Esophagus squamous epithelium (tissue), 5 donors: Measurements from ENCODE around the gene TFCP2. TPM values are rescaled to one million over a fixed set of nuclear protein-coding genes. Genes with fewer than 3 reads are reported as not detected.

Experiments used
- DNase-seq: peaks from one replicate; lab custom pipeline; 2025; lab: John Stamatoyannopoulos, UW
- H3K27ac ChIP-seq, 4 donors: fragments of 200-600 bp; sonication (generic); one replicate each; pipeline ENCODE4 v1.5.1; 2016 to 2019; ENCODE audit warnings: mild to moderate bottlenecking in 1 of 4
- H3K27me3 ChIP-seq, 4 donors: fragments of 200-600 bp; sonication (generic); 1 replicate in 3 of 4; 2 replicates in 1 of 4; pipeline versions ENCODE4 v1.5.1 to v1.6.0; 2017 to 2021; ENCODE audit warnings: antibody characterized with exemption in 1 of 4
- H3K36me3 ChIP-seq, 3 donors: fragments of 200-600 bp; sonication (generic); one replicate each; pipeline ENCODE4 v1.5.1; 2016 to 2019
- H3K4me1 ChIP-seq, 3 donors: fragments of 200-600 bp; sonication (generic); one replicate each; pipeline ENCODE4 v1.5.1; 2017 to 2019
- H3K4me3 ChIP-seq, 4 donors: fragments of 200-600 bp; sonication (generic); 1 replicate in 3 of 4; 2 replicates in 1 of 4; pipeline ENCODE4 v1.5.1; 2016 to 2019; ENCODE audit warnings: mild to moderate bottlenecking in 2 of 4, moderate library complexity in 1 of 4
- H3K9me3 ChIP-seq, 3 donors: fragments of 200-600 bp; sonication (generic); one replicate each; pipeline ENCODE4 v1.5.1; 2016 to 2019
- CTCF ChIP-seq, 6 experiments: fragments of 450-650 bp in 4 of 6; fragments of 200-600 bp in 2 of 6; sonication (generic) in 2 of 6; IDR thresholded peaks; one replicate each; pipeline ENCODE4 v1.5.1; 2016 to 2019; ENCODE audit warnings: antibody characterized with exemption in 6 of 6, mild to moderate bottlenecking in 4 of 6, moderate library complexity in 4 of 6
- POLR2A ChIP-seq, 4 donors: fragments of 450-650 bp; IDR thresholded peaks; one replicate each; pipeline ENCODE4 v1.6.1; 2017; ENCODE audit warnings: antibody characterized with exemption in 4 of 4, mild to moderate bottlenecking in 4 of 4, moderate library complexity in 3 of 4
- WGBS, 2 donors: methylation state at CpG; one replicate each; pipeline ENCODE4 v1.1.5; 2018; 5-methylcytosine and 5-hydroxymethylcytosine counted together
- intact Hi-C: fragments of 100-400 bp; cut with DNase I; formaldehyde crosslinking; loops from one replicate; pipeline ENCODE4 v1.15.0; 2022
- total RNA-seq, 4 donors: library from RNA; depleted of rRNA; stranded (reverse); fragments of >200 nt; gene quantifications; one replicate each; pipeline ENCODE4 v1.1.0, GENCODE V29; 2016
- donor health status: DM: yes; HTN: yes; CAD: no.

TFCP2 gene
- total RNA-seq, 4 donors from 2014 or later = 10.8 to 12.0 (median 11.7) TPM

- 93 to 95% methylated on average over 10 of the region's 10 CpGs for WGBS, 2 donors
- no peak for DNase-seq
- Histone ChIP-seq H3K9me3 (no peaks in the 10 kb centered on the region), H3K27me3 (no peaks in the 10 kb centered on the region), H3K4me3 (no peak overlapping the region), H3K27ac (no peak overlapping the region), H3K36me3 (peaks cover 0 to 56% (median 13%) of the 10 kb centered on the region in 3 donors), H3K4me1 (no peaks in the 10 kb centered on the region)
- TF ChIP-seq POLR2A (IDR thresholded peaks at IDR 0.05) (no peak), CTCF (IDR thresholded peaks at IDR 0.05) (no peak)
- intact Hi-C loops = no loop called here
Measured at GRCh38 chr12:51090705-51091229, 82.2 kb downstream of the TFCP2 start.

GRCh38 chr12:51087818-51088217 is 85.1 kb downstream of the TFCP2 start:
- no peak overlapping the region for H3K4me3 ChIP-seq
- no peak overlapping the region for H3K27ac ChIP-seq
- no peak for DNase-seq
- no peak for TF ChIP-seq CTCF (IDR thresholded peaks at IDR 0.05)
- TF ChIP-seq POLR2A (IDR thresholded peaks at IDR 0.05) = no peak
- H3K4me1 ChIP-seq = peaks cover 0 to 10% (median 0%) of the 10 kb centered on the region in 3 donors
- intact Hi-C loops = no loop called here
- WGBS, 2 donors = 71 to 96% methylated on average over 3 of the region's 3 CpGs
- no peaks in the 10 kb centered on the region for H3K27me3 ChIP-seq
- no peaks in the 10 kb centered on the region for H3K9me3 ChIP-seq
- H3K36me3 ChIP-seq = peaks cover 0 to 26% (median 0%) of the 10 kb centered on the region in 3 donors

DNA sequence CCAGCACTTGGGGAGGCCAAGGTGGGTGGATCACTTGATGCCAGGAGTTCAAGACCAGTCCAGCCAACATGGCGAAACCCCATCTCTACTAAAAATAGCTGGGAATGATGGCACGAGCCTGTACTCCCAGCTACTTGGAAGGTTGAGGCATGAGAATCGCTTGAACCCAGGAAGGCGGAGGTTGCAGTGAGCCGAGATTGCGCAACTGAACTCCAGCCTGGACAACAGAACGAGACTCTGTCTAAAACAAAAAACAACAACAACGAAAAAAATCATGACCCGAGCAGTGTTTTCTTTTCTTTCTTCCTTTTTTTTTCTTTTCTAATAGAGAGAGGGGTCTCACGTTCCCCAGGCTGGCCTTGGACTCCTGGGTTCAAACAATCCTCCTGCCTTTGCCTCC is 86.0 kb downstream of the TFCP2 start:
- 83 to 90% methylated on average over 9 to 10 of the region's 10 CpGs for WGBS, 2 donors
- H3K27ac ChIP-seq = no peak overlapping the region
- no peak for TF ChIP-seq POLR2A (IDR thresholded peaks at IDR 0.05)
- TF ChIP-seq CTCF (IDR thresholded peaks at IDR 0.05) = no peak
- no peak for DNase-seq
- no peaks in the 10 kb centered on the region for H3K27me3 ChIP-seq
- peaks cover 0 to 19% (median 5%) of the 10 kb centered on the region in 3 donors for H3K4me1 ChIP-seq
- H3K9me3 ChIP-seq = no peaks in the 10 kb centered on the region
- intact Hi-C loops = no loop called here
- no peak overlapping the region for H3K4me3 ChIP-seq
- H3K36me3 ChIP-seq = peaks cover 0 to 18% (median 0%) of the 10 kb centered on the region in 3 donors

DNA sequence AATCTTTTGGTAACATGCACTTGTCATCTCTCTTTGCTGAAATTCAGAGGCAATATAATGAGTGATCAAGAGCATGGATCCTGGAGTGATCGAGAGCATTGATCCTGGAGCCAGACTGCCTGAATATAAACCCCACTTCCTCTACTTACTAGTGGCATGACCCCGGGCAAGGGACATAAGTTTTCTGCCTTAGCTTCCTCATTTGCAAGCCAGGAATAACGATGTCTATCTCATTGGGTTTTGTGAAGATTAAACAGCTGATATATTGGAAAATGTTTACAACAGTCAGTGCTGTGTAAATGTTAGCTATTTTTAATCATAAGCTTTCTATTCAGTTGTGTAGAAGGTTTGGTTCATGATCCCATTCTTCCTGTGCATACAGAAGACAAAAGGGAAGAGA is 87.2 kb downstream of the TFCP2 start:
- no peak for DNase-seq
- Histone ChIP-seq H3K9me3 (no peaks in the 10 kb centered on the region), H3K36me3 (peaks cover 0 to 11% (median 0%) of the 10 kb centered on the region in 3 donors), H3K4me3 (no peak overlapping the region), H3K27me3 (no peaks in the 10 kb centered on the region), H3K4me1 (peaks cover 0 to 25% (median 7%) of the 10 kb centered on the region in 3 donors), H3K27ac (no peak overlapping the region)
- WGBS, 2 donors = 52 to 57% methylated on average over 3 of the region's 3 CpGs
- TF ChIP-seq POLR2A (IDR thresholded peaks at IDR 0.05) (no peak), CTCF (IDR thresholded peaks at IDR 0.05) (no peak)
- intact Hi-C loops = no loop called here

DNA sequence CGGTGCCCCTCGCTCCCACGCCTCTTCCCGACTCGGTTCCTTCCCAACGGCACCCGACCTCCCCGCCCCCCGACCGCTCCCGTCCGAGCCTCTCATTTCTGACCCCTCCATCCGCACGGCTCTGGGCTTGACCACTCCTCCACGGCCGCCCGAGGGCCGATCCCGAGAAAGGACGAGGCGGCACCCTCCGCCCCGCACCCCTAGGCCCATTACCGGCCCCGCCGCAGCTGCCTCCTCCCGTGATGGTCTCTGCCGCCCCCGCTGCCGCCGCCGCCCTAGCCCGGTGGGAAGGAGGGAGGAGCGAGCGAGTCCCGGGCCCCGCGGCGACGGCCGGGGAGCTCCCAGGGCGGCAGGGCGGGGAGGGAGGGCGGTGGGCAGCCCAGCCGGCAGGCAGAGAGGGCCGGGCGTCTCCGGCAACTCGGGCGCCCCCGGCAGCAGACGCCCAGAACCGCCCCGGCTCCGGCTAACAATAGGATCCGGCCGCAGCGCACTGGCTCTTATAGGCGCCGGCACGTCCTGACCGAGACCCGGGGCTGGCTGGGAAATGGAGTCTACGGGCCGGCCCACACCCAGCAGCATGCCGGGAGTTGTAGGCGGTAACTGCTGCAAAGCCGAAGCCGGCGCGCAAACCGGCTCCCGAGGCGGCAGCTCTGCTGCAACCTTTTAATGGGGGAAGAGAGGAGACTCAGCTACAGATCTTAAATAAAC is 89.7 kb downstream of the TFCP2 start, which contains the start of gene CSRNP2:
Gene CSRNP2, minus strand, starts transcription at position 471 of the 708 bp plus-strand sequence. CDS start 7,035 bp downstream, outside the sequence.
- WGBS, 2 donors = 0 to 1% methylated on average over 12 to 15 of the region's 74 CpGs
- intact Hi-C loops = no loop called here
- no peaks in the 10 kb centered on the region for H3K36me3 ChIP-seq
- DNase-seq = peak; percentile 91
- H3K9me3 ChIP-seq = no peaks in the 10 kb centered on the region
- H3K4me3 ChIP-seq = peak within 1 kb of the TSS; percentile 81 to 97 (median 90)
- no peaks in the 10 kb centered on the region for H3K27me3 ChIP-seq
- peak within 1 kb of the TSS; percentile 90 to 96 (median 94) for H3K27ac ChIP-seq
- peak in 3 of 6 experiments; percentile 5 to 33 (median 24) for TF ChIP-seq CTCF (IDR thresholded peaks at IDR 0.05)
- TF ChIP-seq POLR2A (IDR thresholded peaks at IDR 0.05) = peak in 3 of 4 donors; percentile 97 to 100 (median 99)
- peaks cover 0 to 25% (median 7%) of the 10 kb centered on the region in 3 donors for H3K4me1 ChIP-seq
